ENCODE results near the gene SLC8A2. TPM values are rescaled to one million over a fixed set of nuclear protein-coding genes. Genes with fewer than 3 reads are reported as not detected.

Gene SLC8A2
- total and polyA plus RNA-seq, 2 experiments from 2014 or later = 0.86 to 10.0 TPM

GRCh38 chr19:47491358-47492136 is 19.9 kb upstream of the SLC8A2 start (continued):
- TF ChIP-seq REST (IDR thresholded peaks at IDR 0.05; ENCODE audit: unreplicated experiment) (no peak), STAT1 (IDR thresholded peaks at IDR 0.05; ENCODE audit: unreplicated experiment) (no peak)
- TF ChIP-seq, protein P1, sequence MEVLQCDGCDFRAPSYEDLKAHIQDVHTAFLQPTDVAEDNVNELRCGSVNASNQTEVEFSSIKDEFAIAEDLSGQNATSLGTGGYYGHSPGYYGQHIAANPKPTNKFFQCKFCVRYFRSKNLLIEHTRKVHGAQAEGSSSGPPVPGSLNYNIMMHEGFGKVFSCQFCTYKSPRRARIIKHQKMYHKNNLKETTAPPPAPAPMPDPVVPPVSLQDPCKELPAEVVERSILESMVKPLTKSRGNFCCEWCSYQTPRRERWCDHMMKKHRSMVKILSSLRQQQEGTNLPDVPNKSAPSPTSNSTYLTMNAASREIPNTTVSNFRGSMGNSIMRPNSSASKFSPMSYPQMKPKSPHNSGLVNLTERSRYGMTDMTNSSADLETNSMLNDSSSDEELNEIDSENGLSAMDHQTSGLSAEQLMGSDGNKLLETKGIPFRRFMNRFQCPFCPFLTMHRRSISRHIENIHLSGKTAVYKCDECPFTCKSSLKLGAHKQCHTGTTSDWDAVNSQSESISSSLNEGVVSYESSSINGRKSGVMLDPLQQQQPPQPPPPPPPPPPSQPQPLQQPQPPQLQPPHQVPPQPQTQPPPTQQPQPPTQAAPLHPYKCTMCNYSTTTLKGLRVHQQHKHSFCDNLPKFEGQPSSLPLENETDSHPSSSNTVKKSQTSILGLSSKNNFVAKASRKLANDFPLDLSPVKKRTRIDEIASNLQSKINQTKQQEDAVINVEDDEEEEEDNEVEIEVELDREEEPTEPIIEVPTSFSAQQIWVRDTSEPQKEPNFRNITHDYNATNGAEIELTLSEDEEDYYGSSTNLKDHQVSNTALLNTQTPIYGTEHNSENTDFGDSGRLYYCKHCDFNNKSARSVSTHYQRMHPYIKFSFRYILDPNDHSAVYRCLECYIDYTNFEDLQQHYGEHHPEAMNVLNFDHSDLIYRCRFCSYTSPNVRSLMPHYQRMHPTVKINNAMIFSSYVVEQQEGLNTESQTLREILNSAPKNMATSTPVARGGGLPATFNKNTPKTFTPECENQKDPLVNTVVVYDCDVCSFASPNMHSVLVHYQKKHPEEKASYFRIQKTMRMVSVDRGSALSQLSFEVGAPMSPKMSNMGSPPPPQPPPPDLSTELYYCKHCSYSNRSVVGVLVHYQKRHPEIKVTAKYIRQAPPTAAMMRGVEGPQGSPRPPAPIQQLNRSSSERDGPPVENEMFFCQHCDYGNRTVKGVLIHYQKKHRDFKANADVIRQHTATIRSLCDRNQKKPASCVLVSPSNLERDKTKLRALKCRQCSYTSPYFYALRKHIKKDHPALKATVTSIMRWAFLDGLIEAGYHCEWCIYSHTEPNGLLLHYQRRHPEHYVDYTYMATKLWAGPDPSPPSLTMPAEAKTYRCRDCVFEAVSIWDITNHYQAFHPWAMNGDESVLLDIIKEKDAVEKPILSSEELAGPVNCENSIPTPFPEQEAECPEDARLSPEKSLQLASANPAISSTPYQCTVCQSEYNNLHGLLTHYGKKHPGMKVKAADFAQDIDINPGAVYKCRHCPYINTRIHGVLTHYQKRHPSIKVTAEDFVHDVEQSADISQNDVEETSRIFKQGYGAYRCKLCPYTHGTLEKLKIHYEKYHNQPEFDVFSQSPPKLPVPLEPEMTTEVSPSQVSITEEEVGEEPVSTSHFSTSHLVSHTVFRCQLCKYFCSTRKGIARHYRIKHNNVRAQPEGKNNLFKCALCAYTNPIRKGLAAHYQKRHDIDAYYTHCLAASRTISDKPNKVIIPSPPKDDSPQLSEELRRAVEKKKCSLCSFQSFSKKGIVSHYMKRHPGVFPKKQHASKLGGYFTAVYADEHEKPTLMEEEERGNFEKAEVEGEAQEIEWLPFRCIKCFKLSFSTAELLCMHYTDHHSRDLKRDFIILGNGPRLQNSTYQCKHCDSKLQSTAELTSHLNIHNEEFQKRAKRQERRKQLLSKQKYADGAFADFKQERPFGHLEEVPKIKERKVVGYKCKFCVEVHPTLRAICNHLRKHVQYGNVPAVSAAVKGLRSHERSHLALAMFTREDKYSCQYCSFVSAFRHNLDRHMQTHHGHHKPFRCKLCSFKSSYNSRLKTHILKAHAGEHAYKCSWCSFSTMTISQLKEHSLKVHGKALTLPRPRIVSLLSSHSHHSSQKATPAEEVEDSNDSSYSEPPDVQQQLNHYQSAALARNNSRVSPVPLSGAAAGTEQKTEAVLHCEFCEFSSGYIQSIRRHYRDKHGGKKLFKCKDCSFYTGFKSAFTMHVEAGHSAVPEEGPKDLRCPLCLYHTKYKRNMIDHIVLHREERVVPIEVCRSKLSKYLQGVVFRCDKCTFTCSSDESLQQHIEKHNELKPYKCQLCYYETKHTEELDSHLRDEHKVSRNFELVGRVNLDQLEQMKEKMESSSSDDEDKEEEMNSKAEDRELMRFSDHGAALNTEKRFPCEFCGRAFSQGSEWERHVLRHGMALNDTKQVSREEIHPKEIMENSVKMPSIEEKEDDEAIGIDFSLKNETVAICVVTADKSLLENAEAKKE (CRISPR knock-in tag; IDR thresholded peaks at IDR 0.05) = no peak

- Histone ChIP-seq H3K4me2 (no peak overlapping the region), H3K27ac (ENCODE audit: low read depth) (peak overlapping the region; percentile 63; the same call in 1 of the 2 replicates), H3K4me3 (no peak overlapping the region), H4K20me1 (replicated peaks; ENCODE audit: insufficient read depth) (no peaks in the 10 kb centered on the region), H3K36me3 (ENCODE audit: insufficient read depth) (no peaks in the 10 kb centered on the region), H3F3A (replicated peaks; ENCODE audit: low read depth) (no peaks in the 10 kb centered on the region), H3K4me1 (ENCODE audit: insufficient read depth) (no peaks in the 10 kb centered on the region; the same call in 1 of the 2 replicates), H3K79me2 (replicated peaks; ENCODE audit: insufficient read depth) (no peaks in the 10 kb centered on the region), H2AFZ (no peak overlapping the region), H3K9me2 (ENCODE audit: insufficient read depth) (no peaks in the 10 kb centered on the region), H3K27me3 (ENCODE audit: insufficient read depth) (no peaks in the 10 kb centered on the region)
- Mint-ChIP-seq H3K27me3 (ENCODE audit: insufficient read depth, low read depth, poor library complexity) (peaks cover 12% of the 10 kb centered on the region), H3K4me1 (peaks cover 20% of the 10 kb centered on the region), H3K9me3 (no peaks in the 10 kb centered on the region), H3K4me3 (no peak overlapping the region), H3K27ac (peak overlapping the region; percentile 52; the same call in 1 of the 2 replicates), H3K36me3 (ENCODE audit: low read depth) (0 out of 3 replicates have a peak, but pooled peaks cover 3% of the 10 kb centered on the region)
- ATAC-seq (no peak; the same call in 2 of the 3 replicates), DNase-seq (ENCODE audit: low spot score) (no peak)
- TF ChIP-seq NANOG (IDR thresholded peaks at IDR 0.05; ENCODE audit: borderline replicate concordance) (no peak), JUNB (IDR thresholded peaks at IDR 0.05; ENCODE audit: unreplicated experiment) (no peak), CREB1 (CRISPR knock-in tag; IDR thresholded peaks at IDR 0.05; ENCODE audit: low read depth) (no peak), STAT1 (IDR thresholded peaks at IDR 0.05; ENCODE audit: unreplicated experiment) (no peak), ZNF331 (CRISPR knock-in tag; IDR thresholded peaks at IDR 0.05; ENCODE audit: low read depth) (no peak), EZH2phosphoT487 (IDR thresholded peaks at IDR 0.05; ENCODE audit: unreplicated experiment) (no peak)
- TF ChIP-seq, protein P2, sequence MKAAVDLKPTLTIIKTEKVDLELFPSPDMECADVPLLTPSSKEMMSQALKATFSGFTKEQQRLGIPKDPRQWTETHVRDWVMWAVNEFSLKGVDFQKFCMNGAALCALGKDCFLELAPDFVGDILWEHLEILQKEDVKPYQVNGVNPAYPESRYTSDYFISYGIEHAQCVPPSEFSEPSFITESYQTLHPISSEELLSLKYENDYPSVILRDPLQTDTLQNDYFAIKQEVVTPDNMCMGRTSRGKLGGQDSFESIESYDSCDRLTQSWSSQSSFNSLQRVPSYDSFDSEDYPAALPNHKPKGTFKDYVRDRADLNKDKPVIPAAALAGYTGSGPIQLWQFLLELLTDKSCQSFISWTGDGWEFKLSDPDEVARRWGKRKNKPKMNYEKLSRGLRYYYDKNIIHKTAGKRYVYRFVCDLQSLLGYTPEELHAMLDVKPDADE (IDR thresholded peaks at IDR 0.05) = no peak
Measured at GRCh38 chr19:47490847-47491246, 19.2 kb upstream of the SLC8A2 start.
